HL-60 (cell line): ENCODE results near the gene EPSTI1.

Source experiments
- DNase-seq, 2 experiments: peaks; one replicate each; pipeline ENCODE4 v3.0.0-alpha.2; 2010 to 2020; ENCODE audit warnings: low read depth in 1 of 2, low spot score in 1 of 2
- H3K27ac ChIP-seq: fragments of 250-450 bp; sonication (Bioruptor Pico); replicated peaks from 2 replicates; pipeline ENCODE4 v1.5.1; 2020; ENCODE audit warnings: mild to moderate bottlenecking, moderate library complexity
- H3K27me3 ChIP-seq: fragments of 250-450 bp; sonication (Bioruptor Pico); 2 replicates; pipeline ENCODE4 v1.5.1; 2021; ENCODE audit warnings: mild to moderate bottlenecking, moderate library complexity; ENCODE audit not compliant: insufficient read depth, poor library complexity, severe bottlenecking
- H3K4me3 ChIP-seq: replicated peaks from 2 replicates; pipeline ENCODE4 v1.5.1; 2011; ENCODE audit warnings: mild to moderate bottlenecking, control low read depth, low read length; ENCODE audit not compliant: insufficient read depth
- CTCF ChIP-seq: IDR thresholded peaks from one replicate; pipeline ENCODE4 v1.5.1; 2011; ENCODE audit warnings: low read length, control low read depth, inconsistent platforms; ENCODE audit not compliant: insufficient read depth
- GABPA ChIP-seq: IDR thresholded peaks from 2 replicates; pipeline ENCODE4 v1.6.1; 2012; ENCODE audit warnings: low read depth
- POLR2AphosphoS5 ChIP-seq: IDR thresholded peaks from 2 replicates; pipeline ENCODE4 v1.6.1; 2012; ENCODE audit warnings: low read depth
- REST ChIP-seq: IDR thresholded peaks from 2 replicates; pipeline ENCODE4 v1.6.1; 2012; ENCODE audit warnings: low read depth; ENCODE audit not compliant: insufficient replicate concordance
- SPI1 ChIP-seq: IDR thresholded peaks from 2 replicates; pipeline ENCODE4 v1.6.1; 2012; ENCODE audit warnings: low read depth, mild to moderate bottlenecking, borderline replicate concordance

EPSTI1 gene

GRCh38 chr13:43000676-43001075, 8.6 kb upstream of the EPSTI1 start:
- no peak overlapping the region for H3K27ac ChIP-seq
- TF ChIP-seq GABPA (no peak), SPI1 (no peak), CTCF (no peak), POLR2AphosphoS5 (no peak), REST (no peak)
- no peak overlapping the region for H3K4me3 ChIP-seq
- H3K27me3 ChIP-seq: no peaks in the 10 kb centered on the region
- DNase-seq: no peak

- no peak overlapping the region for H3K27ac ChIP-seq
- H3K4me3 ChIP-seq: no peak overlapping the region
- no peak for TF ChIP-seq REST
- no peak for TF ChIP-seq GABPA
- TF ChIP-seq CTCF: no peak
- TF ChIP-seq SPI1: no peak
- TF ChIP-seq POLR2AphosphoS5: no peak
- H3K27me3 ChIP-seq: no peaks in the 10 kb centered on the region
- DNase-seq: no peak
Observed at GRCh38 chr13:42999491-42999890, 7.5 kb upstream of the EPSTI1 start.

GRCh38 chr13:42997381-42997780, 5.3 kb upstream of the EPSTI1 start:
- H3K27ac ChIP-seq: no peak overlapping the region
- H3K4me3 ChIP-seq: no peak overlapping the region
- no peak for DNase-seq
- peaks cover 3% of the 10 kb centered on the region for H3K27me3 ChIP-seq
- TF ChIP-seq POLR2AphosphoS5 (no peak), GABPA (no peak), SPI1 (no peak), REST (no peak), CTCF (no peak)
